Karpas-422 (cell line): ENCODE results near the gene TREML1. TPM values are rescaled to one million over a fixed set of nuclear protein-coding genes. Genes with fewer than 3 reads are reported as not detected.

Experiments used
- DNase-seq: peaks from one replicate; pipeline ENCODE4 v3.0.0-alpha.2; 2015
- H2AFZ ChIP-seq: fragments of 200-600 bp; sonication (generic); 2 replicates; pipeline ENCODE4 v1.6.1; 2014; ENCODE audit warnings: antibody characterized with exemption, low read length, mixed read lengths
- H3K27ac ChIP-seq: fragments of 200-600 bp; sonication (generic); 2 replicates; pipeline ENCODE4 v1.5.1; 2014; ENCODE audit warnings: mild to moderate bottlenecking, low read length, moderate library complexity
- H3K27me3 ChIP-seq: fragments of 200-600 bp; sonication (generic); 2 replicates; pipeline ENCODE4 v1.6.1; 2014; ENCODE audit warnings: low read length, mixed read lengths
- H3K36me3 ChIP-seq: fragments of 200-600 bp; sonication (generic); 2 replicates; pipeline ENCODE4 v1.6.1; 2014; ENCODE audit warnings: low read length, mixed read lengths; ENCODE audit not compliant: insufficient read depth
- H3K4me1 ChIP-seq: fragments of 200-600 bp; sonication (generic); 2 replicates; pipeline ENCODE4 v1.6.1; 2014; ENCODE audit warnings: mild to moderate bottlenecking, low read length, mixed read lengths
- H3K4me2 ChIP-seq: fragments of 200-600 bp; sonication (generic); 2 replicates; pipeline ENCODE4 v1.6.1; 2014; ENCODE audit warnings: low read length, low read depth, mild to moderate bottlenecking; ENCODE audit not compliant: poor library complexity, severe bottlenecking
- H3K4me3 ChIP-seq: fragments of 200-600 bp; sonication (generic); 2 replicates; pipeline ENCODE4 v1.5.1; 2014; ENCODE audit warnings: mild to moderate bottlenecking, antibody characterized with exemption, low read length, mixed read lengths
- H3K79me2 ChIP-seq: fragments of 200-600 bp; sonication (generic); 2 replicates; pipeline ENCODE4 v1.6.1; 2014; ENCODE audit warnings: mild to moderate bottlenecking, low read length, mixed read lengths
- H3K9ac ChIP-seq: fragments of 200-600 bp; sonication (generic); 2 replicates; pipeline ENCODE4 v1.6.0; 2014; ENCODE audit warnings: low read length
- H3K9me2 ChIP-seq: fragments of 200-600 bp; sonication (generic), shearing (Covaris generic); replicated peaks from 2 replicates; pipeline ENCODE4 v1.6.0; 2014; ENCODE audit warnings: mild to moderate bottlenecking, low read length, moderate library complexity; ENCODE audit not compliant: insufficient read depth
- H3K9me3 ChIP-seq: fragments of 300-700, 200-600 bp; sonication (generic); 2 replicates; pipeline ENCODE4 v1.6.1; 2014; ENCODE audit warnings: low read length, mixed read lengths
- H4K20me1 ChIP-seq: fragments of 200-600 bp; sonication (generic); 2 replicates; pipeline ENCODE4 v1.6.1; 2014; ENCODE audit warnings: mild to moderate bottlenecking, antibody characterized with exemption, low read length, low read depth; ENCODE audit not compliant: insufficient read depth
- total RNA-seq: library from RNA; depleted of rRNA; stranded (reverse); fragments of >200 nt; shearing (Covaris generic); gene quantifications from 2 replicates; pipeline ENCODE4 v1.2.3, GENCODE V29; 2014; ENCODE audit warnings: low replicate concordance

Gene TREML1
- total RNA-seq, 1 experiment from 2014 or later = not detected

DNA sequence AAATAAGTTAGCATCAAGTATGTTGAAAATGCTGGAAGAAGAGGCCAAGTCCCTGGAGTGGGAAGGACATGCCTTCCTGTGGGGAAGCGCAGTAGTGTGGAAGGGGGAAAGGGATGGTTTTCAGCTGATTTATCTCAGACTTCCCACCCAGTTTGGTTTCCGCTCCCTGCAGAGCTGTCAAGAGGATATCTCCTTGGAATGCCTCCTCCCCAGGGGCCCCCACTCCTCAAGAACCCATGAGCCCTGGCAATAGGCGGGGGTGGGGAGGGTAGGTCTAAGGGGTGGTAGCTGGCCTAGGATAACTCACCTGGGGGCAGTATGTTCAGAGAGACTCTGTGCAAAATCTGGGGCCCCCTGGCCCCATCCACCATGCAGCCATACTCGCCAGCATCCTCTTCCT is 696 bp downstream of the TREML1 start:
- DNase-seq = no peak
- H3K4me1 ChIP-seq = no peaks in the 10 kb centered on the region
- H3K4me2 ChIP-seq = no peak overlapping the region
- no peak overlapping the region for H3K4me3 ChIP-seq
- H3K9me2 ChIP-seq = no peaks in the 10 kb centered on the region
- H3K27ac ChIP-seq = no peak overlapping the region
- no peak overlapping the region for H2AFZ ChIP-seq
- no peaks in the 10 kb centered on the region for H3K79me2 ChIP-seq
- H3K9me3 ChIP-seq = no peaks in the 10 kb centered on the region
- H3K36me3 ChIP-seq = no peaks in the 10 kb centered on the region
- H4K20me1 ChIP-seq = no peaks in the 10 kb centered on the region
- no peaks in the 10 kb centered on the region for H3K27me3 ChIP-seq
- no peak overlapping the region for H3K9ac ChIP-seq

DNA sequence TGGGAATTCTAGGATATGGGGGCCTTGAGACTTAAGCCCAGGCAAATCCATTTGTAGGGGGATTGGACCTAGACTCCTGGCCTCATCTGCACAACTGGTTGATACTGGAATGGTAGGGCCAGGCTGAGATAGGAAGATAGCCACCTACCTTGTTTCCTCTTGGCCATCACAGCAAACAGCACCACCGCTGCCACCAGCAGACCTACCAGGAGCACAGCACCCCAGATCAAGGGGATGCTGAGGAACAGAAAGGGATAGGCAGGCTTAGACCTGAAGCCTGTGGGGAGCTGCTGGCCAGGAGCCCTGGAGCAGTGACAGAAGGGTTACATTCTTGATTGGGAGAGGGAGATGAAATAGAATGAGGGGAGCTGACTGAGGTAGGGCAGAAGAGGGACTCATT is 3.5 kb downstream of the TREML1 start:
- Histone ChIP-seq H3K79me2 (no peaks in the 10 kb centered on the region), H3K9ac (no peak overlapping the region), H2AFZ (no peak overlapping the region), H3K4me3 (no peak overlapping the region), H3K36me3 (no peaks in the 10 kb centered on the region), H3K27me3 (no peaks in the 10 kb centered on the region), H3K9me2 (no peaks in the 10 kb centered on the region; the same call in 1 of the 2 replicates), H4K20me1 (no peaks in the 10 kb centered on the region), H3K27ac (no peak overlapping the region), H3K4me1 (no peaks in the 10 kb centered on the region), H3K9me3 (no peaks in the 10 kb centered on the region), H3K4me2 (no peak overlapping the region)
- DNase-seq = no peak

DNA sequence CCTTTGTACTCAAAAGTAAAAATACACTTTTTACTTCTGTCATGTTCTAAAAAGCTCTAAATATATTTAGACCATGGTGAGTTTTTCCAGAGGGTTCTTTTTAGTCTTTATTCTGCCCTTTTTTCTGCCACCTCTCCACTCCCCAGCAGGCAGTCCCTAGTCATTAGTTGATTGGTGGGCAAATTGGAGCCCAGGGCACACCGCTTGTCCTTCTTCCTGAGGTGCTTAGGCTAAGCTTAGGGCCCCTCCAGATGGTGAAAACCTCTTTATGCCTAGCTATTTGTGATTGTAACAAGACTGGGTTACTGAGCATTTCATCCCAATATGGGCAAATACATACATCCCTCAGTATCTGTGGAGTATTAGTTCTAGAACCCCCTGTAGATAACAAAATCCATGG is 6.2 kb downstream of the TREML1 start:
- Histone ChIP-seq H3K4me1 (no peaks in the 10 kb centered on the region), H3K9ac (no peak overlapping the region), H3K4me3 (no peak overlapping the region), H4K20me1 (no peaks in the 10 kb centered on the region), H3K36me3 (no peaks in the 10 kb centered on the region), H3K27ac (no peak overlapping the region), H3K79me2 (no peaks in the 10 kb centered on the region), H3K9me3 (no peaks in the 10 kb centered on the region), H2AFZ (no peak overlapping the region), H3K27me3 (no peaks in the 10 kb centered on the region), H3K9me2 (no peaks in the 10 kb centered on the region; the same call in 1 of the 2 replicates), H3K4me2 (no peak overlapping the region)
- no peak for DNase-seq

DNA sequence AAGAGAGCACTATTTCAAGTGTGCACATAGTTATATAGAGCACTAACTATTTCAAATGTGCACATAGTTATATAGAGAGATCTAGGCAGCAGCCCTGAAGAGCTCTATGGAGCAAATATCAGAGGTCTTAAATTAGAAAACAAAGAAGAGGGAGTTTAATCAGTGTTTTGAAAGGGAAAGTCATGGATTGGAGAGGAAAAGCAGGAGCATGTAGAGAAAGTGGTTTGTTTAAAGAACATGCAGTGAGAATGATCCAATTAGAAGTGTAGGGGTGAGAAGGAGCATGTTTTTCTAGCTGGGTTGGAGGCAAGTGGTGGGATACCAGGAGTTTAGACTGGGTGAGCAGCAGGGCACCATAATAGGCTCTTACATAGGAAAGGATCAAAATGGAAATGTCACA is 17.2 kb downstream of the TREML1 start:
- no peak for DNase-seq
- Histone ChIP-seq H3K4me2 (no peak overlapping the region), H3K9me2 (no peaks in the 10 kb centered on the region)

DNA sequence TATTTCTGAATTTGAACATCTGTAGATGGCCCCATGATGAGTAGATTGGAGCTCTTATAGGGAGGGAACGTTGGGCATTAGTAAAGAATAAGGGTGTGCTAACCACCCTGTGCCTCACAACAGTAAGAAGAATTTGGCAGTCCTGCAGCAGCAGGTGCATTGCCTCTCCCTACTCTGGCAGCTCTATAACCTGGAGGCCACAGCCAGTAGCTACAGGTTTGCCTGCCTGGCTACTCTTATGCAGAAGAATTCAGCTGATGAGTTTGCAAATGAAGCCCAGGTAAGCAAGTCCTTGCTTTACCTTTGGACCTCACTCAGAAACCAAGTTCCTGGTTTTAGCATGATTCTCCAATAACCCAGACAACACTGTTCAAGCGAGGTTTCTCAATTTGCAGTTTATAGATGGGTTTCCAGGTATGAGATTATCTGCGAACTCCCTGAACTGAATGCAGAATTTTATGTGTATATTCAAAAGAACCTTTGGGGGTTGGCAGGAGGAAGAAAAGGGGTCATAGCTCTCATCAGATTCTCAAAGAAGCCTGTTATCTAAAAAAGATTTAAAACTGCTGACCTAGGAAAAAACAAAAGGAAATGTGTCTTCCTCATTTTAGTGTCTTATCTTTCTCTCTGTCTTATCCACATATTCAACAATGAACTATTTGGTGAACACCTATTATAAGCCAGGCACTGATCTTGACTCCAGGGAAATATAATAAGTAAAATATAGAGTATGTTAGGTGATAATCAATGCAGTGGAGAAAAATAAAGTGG is 18.9 kb downstream of the TREML1 start:
- H3K27me3 ChIP-seq = no peaks in the 10 kb centered on the region
- no peak overlapping the region for H3K4me3 ChIP-seq
- no peak for DNase-seq
- no peaks in the 10 kb centered on the region for H3K9me3 ChIP-seq
- H3K9me2 ChIP-seq = no peaks in the 10 kb centered on the region
- no peaks in the 10 kb centered on the region for H4K20me1 ChIP-seq
- H3K9ac ChIP-seq = no peak overlapping the region
- H3K4me1 ChIP-seq = no peaks in the 10 kb centered on the region
- no peak overlapping the region for H3K4me2 ChIP-seq
- H2AFZ ChIP-seq = no peak overlapping the region
- no peaks in the 10 kb centered on the region for H3K36me3 ChIP-seq
- no peak overlapping the region for H3K27ac ChIP-seq
- H3K79me2 ChIP-seq = no peaks in the 10 kb centered on the region

More for the DNA sequence above, 17.2 kb downstream of the TREML1 start:
- Histone ChIP-seq H3K79me2 (no peaks in the 10 kb centered on the region), H3K27ac (no peak overlapping the region), H3K9ac (no peak overlapping the region), H3K36me3 (no peaks in the 10 kb centered on the region), H3K9me3 (no peaks in the 10 kb centered on the region), H4K20me1 (no peaks in the 10 kb centered on the region), H3K4me1 (no peaks in the 10 kb centered on the region), H3K27me3 (no peaks in the 10 kb centered on the region), H2AFZ (no peak overlapping the region), H3K4me3 (no peak overlapping the region)

DNA sequence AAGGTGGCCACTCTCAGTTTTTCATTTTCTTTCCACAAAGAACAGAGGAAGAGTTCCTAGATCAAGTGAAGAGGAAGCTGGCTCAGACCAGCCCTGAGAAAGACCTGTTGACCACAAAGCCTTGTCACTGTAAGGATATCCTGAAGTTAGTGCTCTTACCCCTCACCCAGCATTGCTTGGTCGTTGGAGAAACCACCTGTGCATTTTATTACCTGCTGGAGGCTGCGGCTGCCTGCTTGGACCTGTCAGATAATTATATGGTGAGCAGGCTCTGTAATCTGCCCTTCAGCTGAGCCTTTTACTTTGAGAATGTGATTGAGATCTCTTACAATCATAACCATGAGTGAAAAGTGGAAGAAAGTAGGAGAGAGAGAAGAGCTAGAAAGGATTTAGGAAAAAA is 21.9 kb downstream of the TREML1 start:
- no peak overlapping the region for H2AFZ ChIP-seq
- H3K9ac ChIP-seq = no peak overlapping the region
- H3K4me1 ChIP-seq = no peaks in the 10 kb centered on the region
- H3K27ac ChIP-seq = no peak overlapping the region
- no peak for DNase-seq
- H4K20me1 ChIP-seq = no peaks in the 10 kb centered on the region
- no peak overlapping the region for H3K4me2 ChIP-seq
- no peaks in the 10 kb centered on the region for H3K79me2 ChIP-seq
- no peaks in the 10 kb centered on the region for H3K27me3 ChIP-seq
- no peaks in the 10 kb centered on the region for H3K9me3 ChIP-seq
- H3K36me3 ChIP-seq = no peaks in the 10 kb centered on the region
- no peak overlapping the region for H3K4me3 ChIP-seq
- H3K9me2 ChIP-seq = no peaks in the 10 kb centered on the region

DNA sequence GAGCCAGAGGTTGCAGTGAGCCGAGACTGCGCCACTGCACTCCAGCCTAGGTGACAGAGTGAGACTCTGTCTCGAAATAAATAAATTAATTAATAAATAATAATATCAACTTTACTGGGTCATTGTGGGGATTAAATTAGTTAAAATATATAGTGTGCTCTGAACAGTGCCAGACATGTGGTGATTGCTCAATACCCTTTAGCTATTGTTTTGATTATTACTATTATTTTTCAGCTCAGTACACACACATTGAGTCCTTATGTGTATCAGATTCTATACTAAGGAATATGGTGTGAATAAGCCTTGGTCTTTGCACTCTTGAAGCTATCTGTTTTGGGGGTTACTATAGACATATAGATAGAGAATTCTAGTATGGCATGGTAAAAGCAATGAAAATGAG is 28.9 kb downstream of the TREML1 start:
- Histone ChIP-seq H2AFZ (no peak overlapping the region), H3K9me3 (no peaks in the 10 kb centered on the region), H3K27ac (no peak overlapping the region), H3K9ac (no peak overlapping the region), H3K4me2 (no peak overlapping the region), H3K4me1 (no peaks in the 10 kb centered on the region), H4K20me1 (no peaks in the 10 kb centered on the region), H3K36me3 (no peaks in the 10 kb centered on the region), H3K4me3 (no peak overlapping the region), H3K27me3 (no peaks in the 10 kb centered on the region), H3K9me2 (no peaks in the 10 kb centered on the region), H3K79me2 (no peaks in the 10 kb centered on the region)
- DNase-seq = no peak

DNA sequence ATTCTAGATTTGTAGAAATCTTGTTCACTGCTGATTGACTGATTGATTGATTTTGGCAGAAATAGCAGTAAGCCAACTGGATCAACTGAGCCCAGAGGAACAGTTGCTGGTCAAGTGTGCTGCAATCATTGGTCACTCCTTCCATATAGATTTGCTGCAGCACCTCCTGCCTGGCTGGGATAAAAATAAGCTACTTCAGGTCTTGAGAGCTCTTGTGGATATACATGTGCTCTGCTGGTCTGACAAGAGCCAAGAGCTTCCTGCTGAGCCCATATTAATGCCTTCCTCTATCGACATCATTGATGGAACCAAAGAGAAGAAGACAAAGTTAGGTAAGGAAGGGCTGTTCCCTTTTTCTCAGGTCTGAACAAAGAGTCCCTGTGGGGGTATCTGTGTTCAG is 31.2 kb downstream of the TREML1 start:
- Histone ChIP-seq H3K9ac (no peak overlapping the region), H2AFZ (no peak overlapping the region), H3K27ac (no peak overlapping the region), H3K27me3 (no peaks in the 10 kb centered on the region), H3K9me3 (no peaks in the 10 kb centered on the region), H3K79me2 (no peaks in the 10 kb centered on the region), H3K4me2 (no peak overlapping the region), H3K9me2 (no peaks in the 10 kb centered on the region), H3K4me3 (no peak overlapping the region), H3K36me3 (no peaks in the 10 kb centered on the region), H3K4me1 (no peaks in the 10 kb centered on the region), H4K20me1 (no peaks in the 10 kb centered on the region)
- DNase-seq = no peak
